LHCN-M2 (cell line): ENCODE data around the gene CLIC4. TPM values are rescaled to one million over a fixed set of nuclear protein-coding genes. Genes with fewer than 3 reads are reported as not detected.
"Not testable (repeated sequence)": the region's sequence is repeated elsewhere in the genome, so short reads cannot be mapped to it uniquely, and the experiment has no call there.

ENCODE experiments used
- DNase-seq: peaks from one replicate; pipeline ENCODE4 v3.0.0-alpha.2; 2012; ENCODE audit warnings: low read depth
- total RNA-seq: library from RNA; depleted of rRNA; stranded (reverse); fragments of >200 nt; gene quantifications from 2 replicates; pipeline ENCODE4 v1.2.3, GENCODE V29; 2014

Gene CLIC4
- total RNA-seq, 1 experiment from 2014 or later: 580 TPM

GRCh38 chr1:24806588-24806987 lies 61.3 kb downstream of the CLIC4 start:
- DNase-seq: no peak

- DNase-seq: not testable (repeated sequence)
These were observed 66.2 kb downstream of the CLIC4 start for GRCh38 chr1:24811494-24811893.

- DNase-seq: not testable (repeated sequence)
These were observed 75.0 kb downstream of the CLIC4 start for GRCh38 chr1:24820221-24820620.

GRCh38 chr1:24822887-24823286 lies 77.6 kb downstream of the CLIC4 start:
- DNase-seq: no peak

- not testable (repeated sequence) for DNase-seq
These were observed 78.2 kb downstream of the CLIC4 start for GRCh38 chr1:24823486-24823885.

- DNase-seq: no peak
These were observed 79.9 kb downstream of the CLIC4 start for GRCh38 chr1:24825174-24825573.

- DNase-seq: no peak
These were observed 81.3 kb downstream of the CLIC4 start for GRCh38 chr1:24826510-24826909.

GRCh38 chr1:24827379-24828135 lies 82.3 kb downstream of the CLIC4 start:
- peak; percentile 27 for DNase-seq

- no peak for DNase-seq
These were observed 83.1 kb downstream of the CLIC4 start for GRCh38 chr1:24828183-24828886.

GRCh38 chr1:24828887-24829192 lies 83.6 kb downstream of the CLIC4 start:
- DNase-seq: no peak

GRCh38 chr1:24830680-24831272 lies 85.5 kb downstream of the CLIC4 start:
- DNase-seq: peak; percentile 66

- no peak for DNase-seq
These were observed 96.3 kb downstream of the CLIC4 start for GRCh38 chr1:24841593-24841992.

- DNase-seq: no peak
These were observed 101.4 kb downstream of the CLIC4 start for GRCh38 chr1:24846671-24847070.

- peak; percentile 71 for DNase-seq
These were observed 103.0 kb downstream of the CLIC4 start for GRCh38 chr1:24847995-24848881.

- no peak for DNase-seq
These were observed 104.5 kb downstream of the CLIC4 start for GRCh38 chr1:24849672-24850295.

GRCh38 chr1:24850328-24850920 lies 105.2 kb downstream of the CLIC4 start:
- no peak for DNase-seq

- DNase-seq: no peak
These were observed 108.4 kb downstream of the CLIC4 start for GRCh38 chr1:24853649-24854048.

- DNase-seq: no peak
These were observed 110.2 kb downstream of the CLIC4 start for GRCh38 chr1:24855474-24855873.

GRCh38 chr1:24856787-24857506 lies 111.7 kb downstream of the CLIC4 start:
- DNase-seq: no peak

- DNase-seq: peak; percentile 12
These were observed 112.4 kb downstream of the CLIC4 start for GRCh38 chr1:24857507-24858133.
